Esophagus mucosa (tissue), 1 donor: ENCODE data around the gene PTPRU. TPM values are rescaled to one million over a fixed set of nuclear protein-coding genes. Genes with fewer than 3 reads are reported as not detected.

Source experiments
- ATAC-seq: fragments of 200-7000 bp; cut with Tn5 transposase; one replicate; pipeline ENCODE4 v1.9.1; 2020
- total RNA-seq: library from RNA; stranded (reverse); gene quantifications from one replicate; pipeline ENCODE4 v1.2.4, GENCODE V29; 2023
- donor health status: DM: yes; HTN: yes; CAD: no.

PTPRU gene
- total RNA-seq, 1 donor from 2014 or later: 6.2 TPM

GRCh38 chr1:29317916-29318530, 81.7 kb downstream of the PTPRU start:
- no peak for ATAC-seq

GRCh38 chr1:29318724-29319123, 82.4 kb downstream of the PTPRU start:
- no peak for ATAC-seq

GRCh38 chr1:29319300-29320110, 83.2 kb downstream of the PTPRU start:
- ATAC-seq: no peak

GRCh38 chr1:29320156-29320940, 84.0 kb downstream of the PTPRU start:
- ATAC-seq: peak; percentile 82

GRCh38 chr1:29321176-29321575, 84.9 kb downstream of the PTPRU start:
- ATAC-seq: no peak

- no peak for ATAC-seq
Measured at GRCh38 chr1:29322147-29322694, 85.9 kb downstream of the PTPRU start.

- ATAC-seq: no peak
Measured at GRCh38 chr1:29322861-29323585, 86.7 kb downstream of the PTPRU start.

GRCh38 chr1:29323636-29324035, 87.3 kb downstream of the PTPRU start:
- no peak for ATAC-seq

GRCh38 chr1:29324202-29324601, 87.9 kb downstream of the PTPRU start:
- no peak for ATAC-seq

GRCh38 chr1:29324771-29325351, 88.5 kb downstream of the PTPRU start:
- ATAC-seq: peak; percentile 85

- ATAC-seq: no peak
Measured at GRCh38 chr1:29325675-29326074, 89.4 kb downstream of the PTPRU start.

GRCh38 chr1:29326123-29326522, 89.8 kb downstream of the PTPRU start:
- ATAC-seq: no peak

GRCh38 chr1:29327223-29327935, 91.1 kb downstream of the PTPRU start:
- ATAC-seq: no peak

GRCh38 chr1:29329022-29329775, 92.9 kb downstream of the PTPRU start:
- ATAC-seq: no peak

- no peak for ATAC-seq
Measured at GRCh38 chr1:29330089-29330488, 93.8 kb downstream of the PTPRU start.

- ATAC-seq: no peak
Measured at GRCh38 chr1:29330856-29331255, 94.5 kb downstream of the PTPRU start.

GRCh38 chr1:29331309-29331708, 95.0 kb downstream of the PTPRU start:
- no peak for ATAC-seq

GRCh38 chr1:29331729-29332128, 95.4 kb downstream of the PTPRU start:
- ATAC-seq: no peak

- peak; percentile 67 for ATAC-seq
Measured at GRCh38 chr1:29332204-29332603, 95.9 kb downstream of the PTPRU start.

GRCh38 chr1:29333008-29333407, 96.7 kb downstream of the PTPRU start:
- no peak for ATAC-seq

- ATAC-seq: no peak
Measured at GRCh38 chr1:29335573-29335972, 99.3 kb downstream of the PTPRU start.
